HG03064 (cell line): ENCODE data around the gene SLC25A10.

Experiments
- ATAC-seq: cut with Tn5 transposase; IDR thresholded peaks from one replicate; pipeline ENCODE4 v1.9.1; 2021; ENCODE audit warnings: low read depth; ENCODE audit not compliant: unreplicated experiment

Gene SLC25A10

DNA sequence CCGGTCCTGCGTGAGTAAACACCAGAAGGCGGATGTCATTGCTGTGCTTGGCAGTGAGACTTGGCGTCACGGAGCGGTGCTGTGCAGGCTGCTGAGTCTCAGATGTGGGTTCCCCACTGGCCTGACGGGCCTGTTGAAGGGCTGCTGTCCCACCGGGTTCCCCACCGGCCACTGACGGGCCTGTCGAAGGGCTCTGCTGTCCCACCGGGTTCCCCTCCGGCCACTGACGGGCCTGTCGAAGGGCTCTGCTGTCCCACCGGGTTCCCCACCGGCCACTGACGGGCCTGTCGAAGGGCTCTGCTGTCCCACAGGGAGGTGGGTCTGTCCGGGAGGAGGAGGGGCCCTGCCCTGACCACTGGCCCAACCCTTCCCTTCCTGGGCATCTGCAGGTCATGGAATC, 25.5 kb upstream of the SLC25A10 start:
- no peak for ATAC-seq

DNA sequence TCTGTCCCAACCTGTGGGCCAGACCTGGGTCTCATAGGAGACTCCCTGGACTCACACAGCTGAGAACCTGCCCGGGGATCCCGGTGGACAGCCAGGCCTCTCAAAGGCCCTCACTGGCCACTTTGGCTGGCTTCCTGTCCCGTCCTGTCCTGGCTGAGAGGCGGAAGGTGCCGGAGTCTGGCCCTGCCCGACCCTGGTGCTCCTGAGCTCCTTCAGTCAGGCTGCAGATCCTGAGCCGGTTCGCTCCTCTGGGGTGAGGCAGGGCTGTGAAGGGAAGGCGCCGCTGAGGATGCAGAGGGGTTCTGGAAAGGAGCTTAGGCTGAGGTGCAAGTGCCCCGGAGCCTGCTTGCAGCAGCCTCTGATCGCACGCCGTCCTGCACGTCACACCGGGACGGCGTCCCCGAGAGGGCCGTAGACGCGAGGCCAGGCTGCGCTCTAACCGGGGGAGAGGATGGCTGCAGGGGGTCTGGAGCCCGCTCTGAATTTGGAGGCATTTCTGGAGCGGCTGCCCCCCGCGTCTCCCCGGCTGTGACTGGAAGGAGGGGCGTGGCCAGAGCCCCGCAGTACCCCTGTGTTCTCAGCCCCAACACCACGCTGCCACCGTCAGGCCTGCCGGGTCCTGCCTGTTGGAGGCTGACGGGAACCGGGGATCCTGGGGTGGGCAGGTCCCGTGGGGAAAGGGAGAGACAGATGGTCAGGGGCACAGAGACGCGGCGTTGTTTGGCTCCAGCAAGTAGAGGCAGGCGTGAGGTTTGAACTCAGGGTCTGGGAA, 24.1 kb upstream of the SLC25A10 start:
- ATAC-seq: no peak

DNA sequence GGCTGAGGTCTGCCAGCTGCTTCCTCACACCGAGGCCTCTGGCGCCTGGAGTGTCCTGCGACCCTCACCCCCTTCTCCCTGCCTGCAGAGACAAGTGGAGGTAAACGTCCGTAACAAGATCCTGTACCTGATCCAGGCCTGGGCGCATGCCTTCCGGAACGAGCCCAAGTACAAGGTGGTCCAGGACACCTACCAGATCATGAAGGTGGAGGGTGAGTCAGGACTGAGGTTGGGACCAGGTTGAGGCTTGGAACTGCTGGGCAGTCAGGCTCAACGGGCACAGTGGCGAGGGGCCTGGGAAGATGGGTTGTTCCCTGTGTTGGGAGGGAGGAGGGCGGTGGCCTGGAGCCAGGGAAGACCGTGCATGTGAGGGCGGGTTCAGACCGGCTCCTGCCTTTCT, 23.5 kb upstream of the SLC25A10 start:
- ATAC-seq: no peak

DNA sequence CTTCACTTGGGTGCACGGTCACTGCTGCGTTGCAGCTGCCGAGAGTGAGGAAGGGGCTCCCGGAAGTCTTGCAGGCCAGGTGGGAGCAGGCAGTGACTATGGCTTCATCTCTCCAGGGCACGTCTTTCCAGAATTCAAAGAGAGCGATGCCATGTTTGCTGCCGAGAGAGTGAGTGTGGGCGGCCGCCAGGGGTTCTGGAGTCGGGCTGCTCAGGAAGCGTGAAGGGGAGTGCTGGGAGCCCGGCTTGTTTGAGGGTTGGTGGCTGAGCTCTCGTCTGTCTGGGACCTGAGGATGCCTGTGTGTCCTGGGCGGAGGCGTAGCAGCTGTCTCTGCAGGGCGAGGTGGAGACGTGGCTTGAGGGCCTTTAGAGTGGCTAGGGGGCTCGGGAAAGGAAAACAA, 22.0 kb upstream of the SLC25A10 start:
- no peak for ATAC-seq

DNA sequence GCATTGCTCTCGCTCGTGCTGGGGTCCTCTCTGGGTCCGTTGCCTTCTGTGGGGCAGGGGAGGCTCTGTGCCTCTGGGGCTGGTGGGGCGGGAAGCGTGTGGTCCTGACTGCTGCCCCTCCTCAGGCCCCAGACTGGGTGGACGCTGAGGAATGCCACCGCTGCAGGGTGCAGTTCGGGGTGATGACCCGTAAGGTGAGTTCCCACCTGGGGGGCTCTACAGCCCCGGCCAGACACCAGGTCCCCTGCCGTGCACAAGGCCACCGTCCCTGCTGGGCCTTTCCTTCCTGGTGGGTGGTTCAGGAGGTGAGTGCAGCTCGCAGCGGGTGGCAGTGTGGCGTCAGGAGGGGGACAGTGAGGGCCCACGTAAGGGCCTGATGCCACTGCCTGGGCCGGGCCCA, 21.5 kb upstream of the SLC25A10 start:
- ATAC-seq: no peak

DNA sequence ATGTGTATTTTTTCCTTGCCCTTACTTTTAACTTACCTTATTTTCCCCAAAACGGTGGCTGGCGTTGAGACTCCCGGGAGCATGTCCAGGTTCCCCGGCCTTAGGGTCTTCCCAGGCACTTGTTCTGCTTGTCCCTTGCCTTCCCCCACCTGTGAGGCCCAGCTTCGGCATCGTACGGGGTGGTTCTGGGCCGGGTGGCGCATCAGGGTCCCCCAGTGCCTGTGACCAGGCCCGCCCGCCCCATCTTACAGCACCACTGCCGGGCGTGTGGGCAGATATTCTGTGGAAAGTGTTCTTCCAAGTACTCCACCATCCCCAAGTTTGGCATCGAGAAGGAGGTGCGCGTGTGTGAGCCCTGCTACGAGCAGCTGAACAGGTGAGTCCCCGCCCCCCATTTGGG, 20.9 kb upstream of the SLC25A10 start:
- ATAC-seq: no peak

DNA sequence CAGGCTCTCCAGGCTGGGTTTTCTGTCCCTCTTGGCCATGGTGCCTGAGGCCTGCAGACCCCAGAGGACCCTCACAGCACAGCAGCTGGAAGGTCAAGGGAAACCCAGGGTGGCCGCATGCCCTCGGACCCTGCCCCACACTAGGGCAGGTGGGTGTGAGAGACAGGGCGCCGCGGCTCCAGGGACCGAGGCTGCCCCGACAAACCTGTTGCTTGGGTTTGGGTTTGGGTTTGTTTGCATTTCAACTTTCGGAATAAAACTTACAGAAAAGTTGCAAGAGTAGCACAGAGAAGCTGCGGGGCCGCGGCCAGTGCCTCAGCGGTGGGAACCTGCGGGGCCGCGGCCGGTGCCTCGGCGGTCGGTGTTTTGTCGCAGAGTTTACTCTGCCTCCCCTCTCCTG, 20.5 kb upstream of the SLC25A10 start:
- no peak for ATAC-seq

DNA sequence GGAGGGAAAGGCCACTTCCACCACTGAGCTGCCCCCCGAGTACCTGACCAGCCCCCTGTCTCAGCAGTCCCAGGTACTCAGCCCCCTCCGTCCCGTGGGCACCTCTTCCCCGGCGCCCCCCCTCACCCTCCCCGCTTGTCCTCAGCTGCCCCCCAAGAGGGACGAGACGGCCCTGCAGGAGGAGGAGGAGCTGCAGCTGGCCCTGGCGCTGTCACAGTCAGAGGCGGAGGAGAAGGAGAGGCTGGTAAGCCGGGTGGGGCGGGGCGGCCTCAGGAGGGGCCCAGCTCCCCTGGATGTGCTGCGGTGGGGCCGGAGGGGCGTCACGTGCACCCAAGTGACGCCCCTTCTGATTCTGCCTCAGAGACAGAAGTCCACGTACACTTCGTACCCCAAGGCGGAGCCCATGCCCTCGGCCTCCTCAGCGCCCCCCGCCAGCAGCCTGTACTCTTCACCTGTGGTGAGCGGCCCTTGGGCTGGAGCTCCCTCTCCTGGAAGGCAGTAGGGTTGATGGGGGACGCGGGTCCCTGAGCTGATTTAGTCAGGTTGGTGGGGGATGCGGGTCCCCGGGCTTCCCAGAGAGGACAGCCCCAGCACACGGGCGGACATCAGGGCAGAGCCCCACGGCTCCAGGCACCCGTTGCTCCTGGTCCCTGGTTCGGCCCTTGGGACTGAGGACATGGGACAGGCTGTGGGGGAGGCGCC, 18.4 kb upstream of the SLC25A10 start:
- no peak for ATAC-seq

DNA sequence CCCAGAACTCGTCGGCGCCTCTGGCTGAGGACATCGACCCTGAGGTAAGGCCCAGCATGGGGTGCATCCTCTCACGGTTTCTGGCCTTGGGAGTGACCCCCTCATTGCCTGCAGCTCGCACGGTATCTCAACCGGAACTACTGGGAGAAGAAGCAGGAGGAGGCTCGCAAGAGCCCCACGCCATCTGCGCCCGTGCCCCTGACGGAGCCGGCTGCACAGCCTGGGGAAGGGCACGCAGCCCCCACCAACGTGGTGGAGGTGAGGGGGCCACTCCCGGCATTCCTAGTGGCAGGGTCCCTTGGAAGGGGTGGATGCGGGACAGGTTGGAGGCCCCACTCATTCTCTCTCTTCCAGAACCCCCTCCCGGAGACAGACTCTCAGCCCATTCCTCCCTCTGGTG, 17.3 kb upstream of the SLC25A10 start:
- no peak for ATAC-seq

DNA sequence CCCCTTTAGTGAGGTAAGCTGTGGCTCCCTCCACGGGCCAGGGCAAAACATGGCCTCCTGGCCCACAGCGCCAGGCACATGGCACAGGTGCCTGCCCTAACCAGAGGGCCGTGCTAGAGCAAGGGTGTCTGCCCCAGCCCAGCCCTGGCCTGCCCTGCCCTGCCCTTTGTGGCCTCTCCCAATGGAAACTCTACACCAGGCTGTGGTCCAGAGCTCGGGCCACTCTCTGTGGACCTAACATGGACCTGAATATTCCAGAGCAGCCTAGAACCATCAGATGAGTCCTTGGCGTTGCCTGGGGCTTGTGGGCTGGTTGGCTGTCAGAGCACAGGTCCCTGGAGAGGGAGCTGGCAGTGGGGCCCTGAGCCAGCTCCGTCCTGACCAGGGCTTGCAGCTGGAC, 16.9 kb upstream of the SLC25A10 start:
- no peak for ATAC-seq

DNA sequence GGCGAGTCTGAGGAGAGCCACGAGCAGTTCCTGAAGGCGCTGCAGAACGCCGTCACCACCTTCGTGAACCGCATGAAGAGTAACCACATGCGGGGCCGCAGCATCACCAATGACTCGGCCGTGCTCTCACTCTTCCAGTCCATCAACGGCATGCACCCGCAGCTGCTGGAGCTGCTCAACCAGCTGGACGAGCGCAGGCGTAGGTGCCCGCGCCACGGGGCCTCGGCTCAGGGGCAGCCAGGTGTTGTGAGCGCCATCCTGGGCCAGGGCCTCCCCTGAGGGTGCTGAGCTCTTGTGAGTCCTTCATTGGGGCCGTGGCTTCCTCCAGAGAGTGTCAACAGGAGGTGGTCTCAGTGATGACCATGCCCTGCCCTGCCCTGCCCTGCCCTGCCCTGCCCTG, 16.3 kb upstream of the SLC25A10 start:
- ATAC-seq: no peak

DNA sequence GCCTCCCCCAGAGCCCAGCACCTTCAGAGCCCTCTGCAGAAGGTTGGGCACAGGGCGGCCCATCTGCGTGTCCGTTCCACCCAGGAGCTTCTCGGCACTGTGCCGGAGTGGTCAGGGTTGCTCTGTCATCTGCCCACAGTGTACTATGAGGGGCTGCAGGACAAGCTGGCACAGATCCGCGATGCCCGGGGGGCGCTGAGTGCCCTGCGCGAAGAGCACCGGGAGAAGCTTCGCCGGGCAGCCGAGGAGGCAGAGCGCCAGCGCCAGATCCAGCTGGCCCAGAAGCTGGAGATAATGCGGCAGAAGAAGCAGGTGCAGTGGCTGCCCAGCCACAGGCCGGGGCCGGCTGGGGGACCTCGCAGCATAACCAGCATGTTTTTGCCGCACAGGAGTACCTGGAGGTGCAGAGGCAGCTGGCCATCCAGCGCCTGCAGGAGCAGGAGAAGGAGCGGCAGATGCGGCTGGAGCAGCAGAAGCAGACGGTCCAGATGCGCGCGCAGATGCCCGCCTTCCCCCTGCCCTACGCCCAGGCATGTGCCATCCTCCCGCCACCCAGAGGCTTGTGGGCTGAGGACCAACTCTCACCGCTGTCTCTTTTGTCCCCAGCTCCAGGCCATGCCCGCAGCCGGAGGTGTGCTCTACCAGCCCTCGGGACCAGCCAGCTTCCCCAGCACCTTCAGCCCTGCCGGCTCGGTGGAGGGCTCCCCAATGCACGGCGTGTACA, 15.7 kb upstream of the SLC25A10 start:
- no peak for ATAC-seq

DNA sequence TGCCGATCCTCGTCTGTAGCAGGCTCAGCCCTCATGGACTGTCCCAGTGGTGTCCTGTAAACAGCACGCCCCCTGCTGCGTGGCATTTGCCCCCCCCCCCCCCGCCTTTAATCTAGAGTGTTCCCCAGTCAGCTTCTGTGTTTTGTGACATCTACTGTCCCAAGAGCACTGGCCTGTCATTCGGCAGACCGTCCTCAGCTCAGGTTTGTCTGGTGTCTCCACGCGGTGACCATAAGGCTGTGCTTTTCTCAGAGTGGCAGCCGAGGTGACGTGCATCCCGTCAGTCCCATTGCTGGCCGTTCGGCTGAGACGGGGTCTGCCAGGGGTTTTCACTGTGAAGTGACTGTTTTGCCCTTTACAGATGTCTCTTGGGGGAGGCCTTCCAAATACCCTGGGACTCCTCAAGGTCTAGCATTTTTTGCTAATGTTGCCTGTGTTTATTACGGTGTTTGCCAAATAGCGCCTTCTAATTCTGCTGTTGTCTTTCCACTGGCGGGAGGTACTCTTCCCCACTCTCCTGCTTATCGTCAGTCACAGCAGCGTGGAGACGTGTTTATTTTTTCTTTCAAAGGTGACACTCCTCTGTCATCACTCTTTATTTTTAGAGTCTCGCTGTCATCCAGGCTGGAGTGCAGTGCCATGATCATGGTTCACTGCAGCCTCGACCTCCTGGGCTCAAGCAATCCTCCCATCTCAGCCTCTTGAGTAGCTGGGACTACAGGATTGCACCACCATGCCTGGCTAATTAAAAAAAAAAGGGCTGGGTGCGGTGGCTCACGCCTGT, 14.6 kb upstream of the SLC25A10 start:
- no peak for ATAC-seq

DNA sequence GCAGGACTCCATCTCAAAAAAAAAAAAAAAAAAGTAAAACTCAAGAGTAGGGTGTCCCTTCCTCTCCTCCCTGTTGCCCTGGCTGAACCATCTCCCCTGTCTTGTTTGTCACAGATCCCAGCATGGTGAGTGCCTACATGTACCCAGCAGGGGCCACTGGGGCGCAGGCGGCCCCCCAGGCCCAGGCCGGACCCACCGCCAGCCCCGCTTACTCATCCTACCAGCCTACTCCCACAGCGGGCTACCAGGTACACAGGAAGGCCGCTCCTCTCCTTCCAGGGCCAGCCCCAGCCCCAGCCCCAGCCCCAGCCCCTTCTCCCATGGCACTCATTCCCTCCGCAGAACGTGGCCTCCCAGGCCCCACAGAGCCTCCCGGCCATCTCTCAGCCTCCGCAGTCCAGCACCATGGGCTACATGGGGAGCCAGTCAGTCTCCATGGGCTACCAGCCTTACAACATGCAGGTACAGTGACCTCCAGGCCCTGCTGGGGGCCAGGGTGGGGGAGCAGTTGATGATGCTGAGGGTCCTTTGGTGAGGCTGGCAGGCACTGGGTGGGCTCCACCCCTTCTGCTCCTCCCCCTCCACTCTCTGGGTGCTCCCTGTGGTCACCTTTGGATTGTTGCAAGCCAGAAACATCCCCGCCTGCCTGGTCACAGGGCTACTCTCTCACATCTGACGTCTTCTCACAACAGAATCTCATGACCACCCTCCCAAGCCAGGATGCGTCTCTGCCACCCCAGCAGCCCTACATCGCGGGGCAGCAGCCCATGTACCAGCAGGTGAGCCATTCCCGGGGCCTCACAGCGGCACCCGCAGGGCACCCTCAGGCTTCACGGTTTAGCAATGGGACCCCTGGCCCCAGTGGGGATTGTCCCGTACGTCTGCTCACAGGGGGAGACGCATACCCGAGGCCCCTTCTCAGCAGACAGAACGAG, 11.5 kb upstream of the SLC25A10 start:
- ATAC-seq: no peak

DNA sequence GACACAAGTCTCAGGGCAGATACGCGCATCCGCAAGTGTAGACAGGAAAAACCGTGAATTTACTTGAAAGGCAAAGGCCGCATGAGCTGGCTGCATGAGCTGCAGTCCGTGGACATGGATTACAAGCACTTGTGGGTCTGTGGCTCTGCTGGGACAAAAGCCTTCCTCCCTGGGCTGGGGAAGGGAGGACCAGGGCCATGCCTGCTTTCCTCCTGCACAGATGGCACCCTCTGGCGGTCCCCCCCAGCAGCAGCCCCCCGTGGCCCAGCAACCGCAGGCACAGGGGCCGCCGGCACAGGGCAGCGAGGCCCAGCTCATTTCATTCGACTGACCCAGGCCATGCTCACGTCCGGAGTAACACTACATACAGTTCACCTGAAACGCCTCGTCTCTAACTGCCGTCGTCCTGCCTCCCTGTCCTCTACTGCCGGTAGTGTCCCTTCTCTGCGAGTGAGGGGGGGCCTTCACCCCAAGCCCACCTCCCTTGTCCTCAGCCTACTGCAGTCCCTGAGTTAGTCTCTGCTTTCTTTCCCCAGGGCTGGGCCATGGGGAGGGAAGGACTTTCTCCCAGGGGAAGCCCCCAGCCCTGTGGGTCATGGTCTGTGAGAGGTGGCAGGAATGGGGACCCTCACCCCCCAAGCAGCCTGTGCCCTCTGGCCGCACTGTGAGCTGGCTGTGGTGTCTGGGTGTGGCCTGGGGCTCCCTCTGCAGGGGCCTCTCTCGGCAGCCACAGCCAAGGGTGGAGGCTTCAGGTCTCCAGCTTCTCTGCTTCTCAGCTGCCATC, 10.6 kb upstream of the SLC25A10 start:
- ATAC-seq: no peak

DNA sequence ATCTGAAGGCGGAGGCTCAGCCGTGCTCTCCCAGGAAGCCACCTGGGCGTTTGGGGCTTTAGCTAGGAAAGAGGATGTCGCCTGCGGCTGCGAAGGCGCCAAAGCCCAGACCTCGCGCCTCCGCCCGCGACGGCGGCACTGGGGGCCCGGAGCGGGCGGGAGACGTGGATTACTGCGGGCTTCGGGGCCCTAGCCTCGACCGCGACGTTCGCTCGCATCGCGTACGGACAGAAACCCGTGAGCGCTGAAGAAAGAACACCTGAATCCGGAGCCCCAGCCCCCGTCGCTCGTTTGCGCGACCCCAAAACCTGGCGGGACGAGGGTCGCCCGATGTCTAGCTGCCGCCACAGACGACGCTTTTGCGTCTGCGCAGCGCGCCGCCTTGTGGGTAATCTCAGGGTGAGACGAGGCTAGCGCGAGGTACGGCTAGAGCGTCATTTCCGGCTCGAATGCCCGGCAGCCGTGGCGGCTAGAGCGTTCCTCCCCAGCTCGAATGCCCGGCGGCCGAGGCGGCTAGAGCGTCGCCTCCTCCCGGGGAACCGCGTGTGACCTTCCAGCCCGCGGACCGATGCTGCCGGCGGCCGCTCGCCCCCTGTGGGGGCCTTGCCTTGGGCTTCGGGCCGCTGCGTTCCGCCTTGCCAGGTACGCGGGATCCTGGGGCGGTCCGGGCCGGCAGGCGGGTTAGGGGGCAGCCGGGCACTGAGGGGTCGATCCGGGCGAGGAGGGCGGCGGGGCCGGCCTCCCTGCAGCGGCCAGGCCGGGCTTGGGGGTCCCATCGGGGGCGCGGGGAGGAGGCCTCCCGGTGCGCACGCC, 8.9 kb upstream of the SLC25A10 start, which contains the start of gene MRPL12:
Gene MRPL12 (plus strand): TSS at position 434 of the 813 bp plus-strand sequence. CDS start 135 bp downstream, at position 569.
- peak; percentile 54 for ATAC-seq

DNA sequence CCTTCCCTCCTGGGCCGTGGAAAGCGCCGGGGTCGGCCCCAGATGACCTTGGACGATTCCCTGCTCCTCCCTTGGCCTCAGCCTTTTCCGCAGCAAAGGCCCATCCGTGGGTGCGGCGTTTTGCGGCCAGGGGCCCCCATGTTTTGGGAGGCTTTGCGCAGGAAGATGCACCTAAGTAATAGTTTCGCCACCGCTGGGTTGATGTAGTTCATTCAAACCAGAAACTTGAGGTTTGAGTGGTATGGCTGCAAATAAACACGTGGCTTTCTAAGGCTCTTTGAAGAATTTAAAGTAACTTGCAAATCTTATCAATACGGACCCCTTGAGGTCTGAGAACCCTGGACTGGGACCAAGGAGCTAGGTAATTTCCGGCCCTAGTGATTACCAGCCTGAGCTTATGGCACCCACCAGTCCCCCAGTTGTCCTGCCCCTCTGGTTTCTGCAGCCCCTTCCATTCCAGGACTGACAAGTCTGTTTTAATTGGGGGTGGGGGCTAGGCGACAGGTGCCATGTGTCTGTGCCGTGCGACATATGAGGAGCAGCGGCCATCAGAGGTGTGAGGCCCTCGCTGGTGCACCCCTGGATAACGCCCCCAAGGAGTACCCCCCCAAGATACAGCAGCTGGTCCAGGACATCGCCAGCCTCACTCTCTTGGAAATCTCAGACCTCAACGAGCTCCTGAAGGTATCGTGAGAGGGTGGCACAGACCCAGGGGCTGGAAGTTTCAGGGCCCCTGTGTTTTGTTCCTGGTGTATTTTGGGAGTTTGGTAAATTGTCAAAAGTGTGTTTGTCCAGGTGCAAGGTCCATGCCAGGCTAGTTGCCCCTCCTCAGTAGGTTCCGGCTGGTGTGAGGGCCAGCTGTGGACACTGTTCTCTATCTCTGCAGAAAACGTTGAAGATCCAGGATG, 8.1 kb upstream of the SLC25A10 start:
- ATAC-seq: no peak
